ENCODE results near the gene ACTN1. TPM values are rescaled to one million over a fixed set of nuclear protein-coding genes. Genes with fewer than 3 reads are reported as not detected.
A peak's percentile ranks its signal among the peaks of the same experiment; 100 is the strongest.

ACTN1 gene
- total RNA-seq, 3 donors from 2014 or later (not counting 1 experiment from before 2014, with no cell fraction given) = 14.9 to 39.5 (median 19.6) TPM

DNA sequence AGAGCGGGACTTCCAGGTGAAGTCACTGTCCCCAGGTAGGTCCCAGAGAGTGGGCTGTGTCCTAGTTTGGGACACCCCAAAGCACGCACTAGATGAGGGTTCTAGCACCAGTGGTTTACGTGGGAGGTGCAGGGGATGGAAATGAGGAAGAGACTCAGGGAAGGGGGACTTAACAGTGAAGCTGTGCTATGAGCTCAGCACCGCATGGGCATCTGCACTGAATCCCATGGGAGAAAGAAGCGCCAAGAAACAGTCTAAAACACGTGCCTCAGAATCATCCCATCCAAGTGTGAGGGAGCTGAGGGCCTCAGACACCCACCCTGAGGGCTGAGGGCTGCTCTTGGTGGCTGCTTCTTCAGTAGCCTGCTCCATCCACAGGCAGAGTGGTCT, 114.7 kb downstream of the ACTN1 start:
- intact Hi-C loops (cut with micrococcal nuclease) = no loop called here
- Histone ChIP-seq H3K4me3 (ENCODE audit: low read length) (no peak overlapping the region), H3K27ac (ENCODE audit: low read length) (no peak overlapping the region), H3K36me3 (ENCODE audit: control insufficient read depth, insufficient read depth, low read length) (no peaks in the 10 kb centered on the region), H3K4me1 (ENCODE audit: control insufficient read depth, insufficient read depth, low read length) (no peaks in the 10 kb centered on the region), H3K9me3 (ENCODE audit: control insufficient read depth, insufficient read depth, low read length) (peaks cover 14% of the 10 kb centered on the region), H3K27me3 (ENCODE audit: control insufficient read depth, insufficient read depth, low read length) (no peaks in the 10 kb centered on the region)
- no peaks in the 10 kb centered on the region for H3K36me3 Mint-ChIP-seq
- 94% methylated on average over 6 of the region's 6 CpGs for WGBS (ENCODE audit: insufficient coverage)
- H3K27me3 Mint-ChIP-seq (ENCODE audit: low read depth in 2 of 2) = no peaks in the 10 kb centered on the region
- no peak overlapping the region for H3K4me3 Mint-ChIP-seq
- peaks cover 0 to 3% of the 10 kb centered on the region in 2 donors for H3K9me3 Mint-ChIP-seq
- H3K27ac Mint-ChIP-seq = no peak overlapping the region
- TF ChIP-seq, protein P1, sequence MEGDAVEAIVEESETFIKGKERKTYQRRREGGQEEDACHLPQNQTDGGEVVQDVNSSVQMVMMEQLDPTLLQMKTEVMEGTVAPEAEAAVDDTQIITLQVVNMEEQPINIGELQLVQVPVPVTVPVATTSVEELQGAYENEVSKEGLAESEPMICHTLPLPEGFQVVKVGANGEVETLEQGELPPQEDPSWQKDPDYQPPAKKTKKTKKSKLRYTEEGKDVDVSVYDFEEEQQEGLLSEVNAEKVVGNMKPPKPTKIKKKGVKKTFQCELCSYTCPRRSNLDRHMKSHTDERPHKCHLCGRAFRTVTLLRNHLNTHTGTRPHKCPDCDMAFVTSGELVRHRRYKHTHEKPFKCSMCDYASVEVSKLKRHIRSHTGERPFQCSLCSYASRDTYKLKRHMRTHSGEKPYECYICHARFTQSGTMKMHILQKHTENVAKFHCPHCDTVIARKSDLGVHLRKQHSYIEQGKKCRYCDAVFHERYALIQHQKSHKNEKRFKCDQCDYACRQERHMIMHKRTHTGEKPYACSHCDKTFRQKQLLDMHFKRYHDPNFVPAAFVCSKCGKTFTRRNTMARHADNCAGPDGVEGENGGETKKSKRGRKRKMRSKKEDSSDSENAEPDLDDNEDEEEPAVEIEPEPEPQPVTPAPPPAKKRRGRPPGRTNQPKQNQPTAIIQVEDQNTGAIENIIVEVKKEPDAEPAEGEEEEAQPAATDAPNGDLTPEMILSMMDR (IDR thresholded peaks at IDR 0.05) = no peak
- DNase-seq = no peak
- no peak for ATAC-seq
- no peaks in the 10 kb centered on the region for H3K4me1 Mint-ChIP-seq

DNA sequence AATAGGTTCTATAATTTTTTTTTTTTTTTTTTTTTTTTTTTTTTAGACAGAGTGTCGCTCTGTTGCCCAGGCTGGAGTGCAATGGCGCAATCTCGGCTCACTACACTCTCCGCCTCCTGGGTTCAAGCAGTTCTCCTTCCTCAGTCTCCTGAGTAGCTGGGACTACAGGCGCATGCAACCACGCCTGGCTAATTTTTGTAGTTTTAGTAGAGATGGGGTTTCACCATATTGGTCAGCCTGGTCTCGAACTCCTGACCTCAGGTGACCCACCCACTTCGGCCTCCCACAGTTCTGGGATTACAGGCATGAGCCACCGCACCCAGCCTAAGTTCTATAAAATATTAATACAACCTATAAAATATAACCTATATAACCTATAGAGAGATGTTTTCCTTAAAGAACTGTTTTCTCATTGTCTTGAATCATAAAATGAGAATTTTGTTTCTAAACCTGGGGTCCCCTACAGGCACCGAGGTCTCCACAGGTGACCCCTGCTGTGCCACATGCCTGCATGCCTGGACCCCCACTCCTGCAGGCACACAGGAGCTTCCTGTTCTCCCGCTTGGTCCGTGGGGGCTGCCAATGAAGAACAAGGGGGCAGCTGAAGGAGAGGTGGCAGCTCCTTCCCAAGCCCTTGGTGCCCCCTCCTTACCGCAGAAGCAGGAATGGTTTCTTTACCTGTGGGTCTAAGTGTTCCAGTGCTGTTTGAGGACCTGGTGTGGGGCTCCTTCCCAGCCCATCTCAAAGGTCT, 115.3 kb downstream of the ACTN1 start:
- Histone ChIP-seq H3K36me3 (ENCODE audit: control insufficient read depth, insufficient read depth, low read length) (no peaks in the 10 kb centered on the region), H3K27me3 (ENCODE audit: control insufficient read depth, insufficient read depth, low read length) (no peaks in the 10 kb centered on the region), H3K9me3 (ENCODE audit: control insufficient read depth, insufficient read depth, low read length) (peaks cover 14% of the 10 kb centered on the region), H3K27ac (ENCODE audit: low read length) (no peak overlapping the region), H3K4me1 (ENCODE audit: control insufficient read depth, insufficient read depth, low read length) (no peaks in the 10 kb centered on the region), H3K4me3 (ENCODE audit: low read length) (no peak overlapping the region)
- H3K4me3 Mint-ChIP-seq = no peak overlapping the region
- intact Hi-C loops (cut with micrococcal nuclease) = loop anchor here (1.0 kb wide), 1 partner anchor 244 kb away; no protein-coding TSS in a partner anchor
- ATAC-seq = no peak
- peaks cover 0 to 3% of the 10 kb centered on the region in 2 donors for H3K9me3 Mint-ChIP-seq
- H3K36me3 Mint-ChIP-seq = no peaks in the 10 kb centered on the region
- TF ChIP-seq, protein P1 (IDR thresholded peaks at IDR 0.05) = no peak
- H3K27ac Mint-ChIP-seq = no peak overlapping the region
- H3K27me3 Mint-ChIP-seq (ENCODE audit: low read depth in 2 of 2) = no peaks in the 10 kb centered on the region
- H3K4me1 Mint-ChIP-seq = no peaks in the 10 kb centered on the region
- no peak for DNase-seq
- 84% methylated on average over 9 of the region's 13 CpGs for WGBS (ENCODE audit: insufficient coverage)

DNA sequence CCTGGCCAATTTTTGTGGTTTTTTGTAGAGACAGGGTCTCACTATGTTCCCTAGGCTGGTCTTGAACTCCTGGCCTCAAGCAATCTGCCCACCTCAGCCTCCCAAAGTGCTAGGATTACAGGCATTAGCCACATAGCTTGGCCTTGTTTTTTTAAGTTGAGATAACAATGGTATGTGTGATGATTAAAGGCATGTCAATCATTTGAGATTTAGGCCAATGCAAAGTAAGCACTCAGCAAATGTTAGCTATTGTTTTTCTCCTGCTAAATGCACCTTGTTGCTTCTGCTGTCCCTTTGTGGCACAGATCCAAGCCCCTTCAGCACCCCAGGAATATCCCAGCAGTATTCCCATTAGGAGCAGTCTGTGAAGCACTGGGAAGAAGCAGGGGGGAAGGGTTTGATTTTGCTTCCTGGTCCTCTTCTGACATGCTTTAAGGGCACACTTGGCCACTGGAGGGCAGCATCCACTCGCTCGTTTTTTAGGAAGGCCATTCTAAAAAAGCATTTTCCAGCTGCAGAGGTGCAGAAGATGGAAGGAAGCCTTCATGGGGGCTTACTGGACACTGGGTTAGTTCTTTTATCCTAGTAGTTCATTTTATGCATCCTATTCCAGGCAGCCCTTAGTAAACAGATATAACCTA, 116.0 kb downstream of the ACTN1 start:
- Histone ChIP-seq H3K4me1 (ENCODE audit: control insufficient read depth, insufficient read depth, low read length) (no peaks in the 10 kb centered on the region), H3K27me3 (ENCODE audit: control insufficient read depth, insufficient read depth, low read length) (no peaks in the 10 kb centered on the region), H3K9me3 (ENCODE audit: control insufficient read depth, insufficient read depth, low read length) (peaks cover 14% of the 10 kb centered on the region), H3K36me3 (ENCODE audit: control insufficient read depth, insufficient read depth, low read length) (no peaks in the 10 kb centered on the region), H3K4me3 (ENCODE audit: low read length) (no peak overlapping the region), H3K27ac (ENCODE audit: low read length) (no peak overlapping the region)
- Mint-ChIP-seq H3K4me1 (no peaks in the 10 kb centered on the region), H3K4me3 (no peak overlapping the region), H3K9me3 (peaks cover 0 to 3% of the 10 kb centered on the region in 2 donors), H3K27ac (no peak overlapping the region), H3K27me3 (ENCODE audit: low read depth in 2 of 2) (no peaks in the 10 kb centered on the region), H3K36me3 (no peaks in the 10 kb centered on the region)
- ATAC-seq (peak in 2 of 3 donors; percentile 70), DNase-seq (peak; percentile 59 to 76)
- intact Hi-C loops (cut with micrococcal nuclease) = loop anchor here (1.0 kb wide), 1 partner anchor 244 kb away; no protein-coding TSS in a partner anchor
- WGBS (ENCODE audit: insufficient coverage) = 3% methylated on average over 2 of the region's 2 CpGs
- TF ChIP-seq, protein P1 (IDR thresholded peaks at IDR 0.05) = peak; percentile 64
